WTC11 (cell line): ENCODE results near the gene TERC.

Source experiments
- KAT7 ChIP-seq: sonication (generic); formaldehyde crosslinking; IDR thresholded peaks from 2 replicates; pipeline ENCODE4 v1.8.1; 2023; ENCODE audit warnings: missing genetic modification reagents, mild to moderate bottlenecking, borderline replicate concordance
- TF ChIP-seq, protein P1 (sequence below): fragments of 200-600 bp; IDR thresholded peaks from 2 replicates; pipeline ENCODE4 v1.8.0; 2022; ENCODE audit warnings: antibody characterized with exemption

DNA sequence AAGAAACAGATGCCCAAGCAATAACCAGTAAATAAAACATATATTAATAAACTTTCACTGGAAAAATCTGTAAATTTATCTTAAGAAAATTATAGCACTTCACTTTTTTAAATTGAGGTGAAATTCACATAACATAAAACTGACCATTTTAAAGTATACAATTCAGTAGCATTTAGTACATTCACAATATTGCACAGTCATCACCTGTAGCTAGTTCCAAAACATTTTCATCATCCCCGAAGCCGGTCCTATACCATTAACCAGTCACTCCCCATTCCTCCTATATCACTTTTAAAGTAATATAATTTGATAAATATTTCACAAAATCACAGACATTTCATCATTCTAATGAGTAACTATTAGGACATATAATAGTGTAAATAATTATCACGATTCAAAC lies 39.8 kb upstream of the TERC start:
- TF ChIP-seq KAT7 (CRISPR knock-in tag), result no peak
- TF ChIP-seq, protein P1, sequence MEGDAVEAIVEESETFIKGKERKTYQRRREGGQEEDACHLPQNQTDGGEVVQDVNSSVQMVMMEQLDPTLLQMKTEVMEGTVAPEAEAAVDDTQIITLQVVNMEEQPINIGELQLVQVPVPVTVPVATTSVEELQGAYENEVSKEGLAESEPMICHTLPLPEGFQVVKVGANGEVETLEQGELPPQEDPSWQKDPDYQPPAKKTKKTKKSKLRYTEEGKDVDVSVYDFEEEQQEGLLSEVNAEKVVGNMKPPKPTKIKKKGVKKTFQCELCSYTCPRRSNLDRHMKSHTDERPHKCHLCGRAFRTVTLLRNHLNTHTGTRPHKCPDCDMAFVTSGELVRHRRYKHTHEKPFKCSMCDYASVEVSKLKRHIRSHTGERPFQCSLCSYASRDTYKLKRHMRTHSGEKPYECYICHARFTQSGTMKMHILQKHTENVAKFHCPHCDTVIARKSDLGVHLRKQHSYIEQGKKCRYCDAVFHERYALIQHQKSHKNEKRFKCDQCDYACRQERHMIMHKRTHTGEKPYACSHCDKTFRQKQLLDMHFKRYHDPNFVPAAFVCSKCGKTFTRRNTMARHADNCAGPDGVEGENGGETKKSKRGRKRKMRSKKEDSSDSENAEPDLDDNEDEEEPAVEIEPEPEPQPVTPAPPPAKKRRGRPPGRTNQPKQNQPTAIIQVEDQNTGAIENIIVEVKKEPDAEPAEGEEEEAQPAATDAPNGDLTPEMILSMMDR, result no peak
